ENCODE data around the gene RHOXF2B.
"Not testable (repeated sequence)": the region's sequence is repeated elsewhere in the genome, so short reads cannot be mapped to it uniquely, and the experiment has no call there.

RHOXF2B gene

GRCh38 chrX:120085553-120086185 is 8.2 kb upstream of the RHOXF2B start:
- H3K9ac ChIP-seq (ENCODE audit: low read depth in 1 of 2, low read length in 2 of 2); H3K9me3 ChIP-seq (ENCODE audit: control insufficient read depth in 1 of 2, low read length in 2 of 2); H3K36me3 ChIP-seq (ENCODE audit: control insufficient read depth in 1 of 2, insufficient read depth in 2 of 2, low read length in 2 of 2); H3K27me3 ChIP-seq (ENCODE audit: control insufficient read depth in 1 of 2, insufficient read depth in 2 of 2, low read length in 2 of 2); H3K27ac ChIP-seq (ENCODE audit: low read depth, low read length); H3K4me3 ChIP-seq (ENCODE audit: low read depth in 1 of 2, low read length in 2 of 2); H3K4me1 ChIP-seq (ENCODE audit: control insufficient read depth in 1 of 2, insufficient read depth in 2 of 2, low read length in 2 of 2): not testable (repeated sequence)

DNA sequence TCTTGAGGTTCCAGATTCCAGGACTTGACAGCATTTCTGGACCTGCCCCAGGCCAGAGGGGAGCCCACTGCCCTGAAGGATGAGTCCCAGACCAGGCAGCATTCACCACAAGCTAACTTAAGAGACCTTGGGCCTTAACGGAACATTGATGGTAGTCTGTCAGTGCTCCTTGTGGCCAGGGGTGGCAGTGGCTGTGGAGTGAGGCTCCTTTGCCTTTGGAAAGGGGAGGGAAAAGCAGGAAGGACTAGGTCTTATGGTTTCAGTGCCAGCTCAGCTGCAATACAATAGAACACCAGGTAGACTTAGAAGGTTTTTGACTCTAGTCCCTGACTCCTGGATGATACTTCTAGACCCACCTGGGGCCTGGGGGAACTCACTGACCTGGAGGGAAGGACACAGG is 11.3 kb downstream of the RHOXF2B start:
- H3K27me3 ChIP-seq (ENCODE audit: control insufficient read depth in 1 of 2, insufficient read depth in 2 of 2, low read length in 2 of 2); H3K4me1 ChIP-seq (ENCODE audit: control insufficient read depth in 1 of 2, insufficient read depth in 2 of 2, low read length in 2 of 2); H3K9me3 ChIP-seq (ENCODE audit: control insufficient read depth in 1 of 2, low read length in 2 of 2); H3K4me3 ChIP-seq (ENCODE audit: low read depth in 1 of 2, low read length in 2 of 2); H3K27ac ChIP-seq (ENCODE audit: low read depth, low read length); H3K9ac ChIP-seq (ENCODE audit: low read depth in 1 of 2, low read length in 2 of 2); H3K36me3 ChIP-seq (ENCODE audit: control insufficient read depth in 1 of 2, insufficient read depth in 2 of 2, low read length in 2 of 2): not testable (repeated sequence)

DNA sequence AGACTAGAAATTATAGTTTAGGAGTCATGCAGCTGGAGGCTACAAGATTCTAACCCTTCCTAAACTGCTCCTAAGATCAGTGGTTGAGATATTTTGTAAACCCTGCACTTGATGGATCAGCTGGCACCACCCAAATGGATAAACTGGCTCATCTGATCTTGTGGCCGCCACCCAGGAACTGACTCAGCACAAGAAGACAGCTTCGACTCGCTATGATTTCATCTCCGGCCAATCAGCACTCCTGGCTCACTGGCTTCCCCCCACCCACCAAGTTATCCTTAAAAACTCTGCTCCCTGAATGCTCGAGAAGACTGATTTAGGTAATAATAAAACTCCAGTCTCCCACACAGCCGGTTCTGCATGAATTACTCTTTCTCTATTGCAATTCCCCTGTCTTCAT is 34.8 kb downstream of the RHOXF2B start:
- not testable (repeated sequence) for H3K27ac ChIP-seq (ENCODE audit: low read depth, low read length); H3K27me3 ChIP-seq (ENCODE audit: control insufficient read depth in 1 of 2, insufficient read depth in 2 of 2, low read length in 2 of 2); H3K4me1 ChIP-seq (ENCODE audit: control insufficient read depth in 1 of 2, insufficient read depth in 2 of 2, low read length in 2 of 2); H3K9me3 ChIP-seq (ENCODE audit: control insufficient read depth in 1 of 2, low read length in 2 of 2); H3K9ac ChIP-seq (ENCODE audit: low read depth in 1 of 2, low read length in 2 of 2); H3K4me3 ChIP-seq (ENCODE audit: low read depth in 1 of 2, low read length in 2 of 2); H3K36me3 ChIP-seq (ENCODE audit: control insufficient read depth in 1 of 2, insufficient read depth in 2 of 2, low read length in 2 of 2)

DNA sequence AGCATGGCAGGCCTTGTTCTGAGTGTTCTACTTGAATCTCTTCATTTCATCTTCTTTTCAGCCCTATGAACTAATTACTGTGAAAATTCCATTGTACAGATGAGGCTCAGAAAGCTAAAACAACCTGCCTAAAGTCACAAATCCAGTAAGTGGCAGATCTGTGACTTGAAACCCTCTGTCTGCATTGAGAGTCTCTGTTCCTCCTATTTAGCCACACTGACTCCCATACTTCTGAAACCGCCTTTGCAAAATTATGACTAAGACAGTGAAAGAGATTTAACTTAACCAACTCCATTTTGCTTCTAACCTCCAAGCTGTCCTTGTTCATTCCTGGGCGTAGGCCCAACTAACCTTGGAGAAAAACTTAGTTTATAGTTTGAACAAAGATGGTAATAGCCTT is 35.2 kb downstream of the RHOXF2B start:
- H3K36me3 ChIP-seq (ENCODE audit: control insufficient read depth in 1 of 2, insufficient read depth in 2 of 2, low read length in 2 of 2); H3K9ac ChIP-seq (ENCODE audit: low read depth in 1 of 2, low read length in 2 of 2); H3K27me3 ChIP-seq (ENCODE audit: control insufficient read depth in 1 of 2, insufficient read depth in 2 of 2, low read length in 2 of 2); H3K4me1 ChIP-seq (ENCODE audit: control insufficient read depth in 1 of 2, insufficient read depth in 2 of 2, low read length in 2 of 2); H3K9me3 ChIP-seq (ENCODE audit: control insufficient read depth in 1 of 2, low read length in 2 of 2); H3K27ac ChIP-seq (ENCODE audit: low read depth, low read length); H3K4me3 ChIP-seq (ENCODE audit: low read depth in 1 of 2, low read length in 2 of 2): not testable (repeated sequence)

- H3K4me1 ChIP-seq (ENCODE audit: control insufficient read depth in 1 of 2, insufficient read depth in 2 of 2, low read length in 2 of 2); H3K27me3 ChIP-seq (ENCODE audit: control insufficient read depth in 1 of 2, insufficient read depth in 2 of 2, low read length in 2 of 2); H3K36me3 ChIP-seq (ENCODE audit: control insufficient read depth in 1 of 2, insufficient read depth in 2 of 2, low read length in 2 of 2); H3K27ac ChIP-seq (ENCODE audit: low read depth, low read length); H3K9ac ChIP-seq (ENCODE audit: low read depth in 1 of 2, low read length in 2 of 2); H3K4me3 ChIP-seq (ENCODE audit: low read depth in 1 of 2, low read length in 2 of 2); H3K9me3 ChIP-seq (ENCODE audit: control insufficient read depth in 1 of 2, low read length in 2 of 2): not testable (repeated sequence)
Measured at GRCh38 chrX:120040176-120040575, 37.3 kb downstream of the RHOXF2B start.

- H3K9me3 ChIP-seq (ENCODE audit: control insufficient read depth in 1 of 2, low read length in 2 of 2); H3K4me1 ChIP-seq (ENCODE audit: control insufficient read depth in 1 of 2, insufficient read depth in 2 of 2, low read length in 2 of 2); H3K27ac ChIP-seq (ENCODE audit: low read depth, low read length); H3K9ac ChIP-seq (ENCODE audit: low read depth in 1 of 2, low read length in 2 of 2); H3K27me3 ChIP-seq (ENCODE audit: control insufficient read depth in 1 of 2, insufficient read depth in 2 of 2, low read length in 2 of 2); H3K4me3 ChIP-seq (ENCODE audit: low read depth in 1 of 2, low read length in 2 of 2); H3K36me3 ChIP-seq (ENCODE audit: control insufficient read depth in 1 of 2, insufficient read depth in 2 of 2, low read length in 2 of 2): not testable (repeated sequence)
Measured at GRCh38 chrX:120039087-120039733, 38.3 kb downstream of the RHOXF2B start.

GRCh38 chrX:120036704-120037103 is 40.8 kb downstream of the RHOXF2B start:
- H3K9ac ChIP-seq (ENCODE audit: low read depth in 1 of 2, low read length in 2 of 2) = no peak overlapping the region
- H3K4me3 ChIP-seq (ENCODE audit: low read depth in 1 of 2, low read length in 2 of 2) = no peak overlapping the region
- H3K4me1 ChIP-seq (ENCODE audit: control insufficient read depth in 1 of 2, insufficient read depth in 2 of 2, low read length in 2 of 2) = no peaks in the 10 kb centered on the region
- H3K27ac ChIP-seq (ENCODE audit: low read depth, low read length) = no peak overlapping the region
- H3K36me3 ChIP-seq (ENCODE audit: control insufficient read depth in 1 of 2, insufficient read depth in 2 of 2, low read length in 2 of 2) = no peaks in the 10 kb centered on the region
- no peaks in the 10 kb centered on the region for H3K9me3 ChIP-seq (ENCODE audit: control insufficient read depth in 1 of 2, low read length in 2 of 2)
- no peaks in the 10 kb centered on the region for H3K27me3 ChIP-seq (ENCODE audit: control insufficient read depth in 1 of 2, insufficient read depth in 2 of 2, low read length in 2 of 2)

GRCh38 chrX:120035522-120036309 is 41.8 kb downstream of the RHOXF2B start:
- not testable (repeated sequence) for H3K4me3 ChIP-seq (ENCODE audit: low read depth in 1 of 2, low read length in 2 of 2); H3K9me3 ChIP-seq (ENCODE audit: control insufficient read depth in 1 of 2, low read length in 2 of 2); H3K36me3 ChIP-seq (ENCODE audit: control insufficient read depth in 1 of 2, insufficient read depth in 2 of 2, low read length in 2 of 2); H3K9ac ChIP-seq (ENCODE audit: low read depth in 1 of 2, low read length in 2 of 2); H3K4me1 ChIP-seq (ENCODE audit: control insufficient read depth in 1 of 2, insufficient read depth in 2 of 2, low read length in 2 of 2); H3K27me3 ChIP-seq (ENCODE audit: control insufficient read depth in 1 of 2, insufficient read depth in 2 of 2, low read length in 2 of 2); H3K27ac ChIP-seq (ENCODE audit: low read depth, low read length)

- Histone ChIP-seq H3K4me1 (ENCODE audit: control insufficient read depth in 1 of 2, insufficient read depth in 2 of 2, low read length in 2 of 2) (no peaks in the 10 kb centered on the region), H3K4me3 (ENCODE audit: low read depth in 1 of 2, low read length in 2 of 2) (no peak overlapping the region), H3K9ac (ENCODE audit: low read depth in 1 of 2, low read length in 2 of 2) (no peak overlapping the region), H3K27me3 (ENCODE audit: control insufficient read depth in 1 of 2, insufficient read depth in 2 of 2, low read length in 2 of 2) (no peaks in the 10 kb centered on the region), H3K27ac (ENCODE audit: low read depth, low read length) (no peak overlapping the region), H3K36me3 (ENCODE audit: control insufficient read depth in 1 of 2, insufficient read depth in 2 of 2, low read length in 2 of 2) (no peaks in the 10 kb centered on the region), H3K9me3 (ENCODE audit: control insufficient read depth in 1 of 2, low read length in 2 of 2) (no peaks in the 10 kb centered on the region)
Measured at GRCh38 chrX:120029354-120029753, 48.1 kb downstream of the RHOXF2B start.

DNA sequence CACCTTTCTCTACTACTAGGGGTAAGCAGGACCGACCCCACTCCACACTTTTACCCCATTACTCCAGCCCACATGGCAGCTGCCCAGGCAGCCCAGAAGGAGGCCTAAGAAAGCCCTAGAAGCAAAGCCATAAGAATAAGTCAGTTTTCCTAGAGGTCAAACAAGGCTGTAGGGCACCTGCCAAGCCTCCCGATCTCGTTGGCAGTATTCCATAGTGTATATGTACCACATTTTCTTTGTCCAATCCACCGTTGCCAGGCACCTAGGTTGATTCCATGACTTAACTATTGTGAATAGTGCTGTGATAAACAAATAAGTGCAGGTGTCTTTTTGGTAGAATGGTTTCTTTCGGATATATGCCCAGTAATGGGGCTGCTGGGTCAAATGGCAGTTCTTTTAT is 54.2 kb downstream of the RHOXF2B start:
- no peaks in the 10 kb centered on the region for H3K27me3 ChIP-seq (ENCODE audit: control insufficient read depth in 1 of 2, insufficient read depth in 2 of 2, low read length in 2 of 2)
- no peaks in the 10 kb centered on the region for H3K36me3 ChIP-seq (ENCODE audit: control insufficient read depth in 1 of 2, insufficient read depth in 2 of 2, low read length in 2 of 2)
- no peaks in the 10 kb centered on the region for H3K9me3 ChIP-seq (ENCODE audit: control insufficient read depth in 1 of 2, low read length in 2 of 2)
- no peak overlapping the region for H3K27ac ChIP-seq (ENCODE audit: low read depth, low read length)
- H3K4me1 ChIP-seq (ENCODE audit: control insufficient read depth in 1 of 2, insufficient read depth in 2 of 2, low read length in 2 of 2) = no peaks in the 10 kb centered on the region
- no peak overlapping the region for H3K4me3 ChIP-seq (ENCODE audit: low read depth in 1 of 2, low read length in 2 of 2)
- no peak overlapping the region for H3K9ac ChIP-seq (ENCODE audit: low read depth in 1 of 2, low read length in 2 of 2)
